Right lobe of liver (tissue), 4 donors: ENCODE data around the gene SELPLG.

Experiments
- POLR2A ChIP-seq: fragments of 450-650 bp; IDR thresholded peaks from one replicate; pipeline ENCODE4 v1.6.1; 2017; ENCODE audit warnings: antibody characterized with exemption, mild to moderate bottlenecking
- TF ChIP-seq, protein P1 (sequence below), 4 donors: fragments of 200-600 bp in 3 of 4; fragments of 450-650 bp in 1 of 4; IDR thresholded peaks; one replicate each; pipeline versions ENCODE4 v1.5.1 to v1.8.0; 2016 to 2022; ENCODE audit warnings: antibody characterized with exemption in 4 of 4, mild to moderate bottlenecking in 2 of 4
- donor health status: DM: no; HTN: no; CAD: no.
- donor health status: DM: no; HTN: no; CAD: no.
- donor health status: DM: no; HTN: yes; CAD: no.

DNA sequence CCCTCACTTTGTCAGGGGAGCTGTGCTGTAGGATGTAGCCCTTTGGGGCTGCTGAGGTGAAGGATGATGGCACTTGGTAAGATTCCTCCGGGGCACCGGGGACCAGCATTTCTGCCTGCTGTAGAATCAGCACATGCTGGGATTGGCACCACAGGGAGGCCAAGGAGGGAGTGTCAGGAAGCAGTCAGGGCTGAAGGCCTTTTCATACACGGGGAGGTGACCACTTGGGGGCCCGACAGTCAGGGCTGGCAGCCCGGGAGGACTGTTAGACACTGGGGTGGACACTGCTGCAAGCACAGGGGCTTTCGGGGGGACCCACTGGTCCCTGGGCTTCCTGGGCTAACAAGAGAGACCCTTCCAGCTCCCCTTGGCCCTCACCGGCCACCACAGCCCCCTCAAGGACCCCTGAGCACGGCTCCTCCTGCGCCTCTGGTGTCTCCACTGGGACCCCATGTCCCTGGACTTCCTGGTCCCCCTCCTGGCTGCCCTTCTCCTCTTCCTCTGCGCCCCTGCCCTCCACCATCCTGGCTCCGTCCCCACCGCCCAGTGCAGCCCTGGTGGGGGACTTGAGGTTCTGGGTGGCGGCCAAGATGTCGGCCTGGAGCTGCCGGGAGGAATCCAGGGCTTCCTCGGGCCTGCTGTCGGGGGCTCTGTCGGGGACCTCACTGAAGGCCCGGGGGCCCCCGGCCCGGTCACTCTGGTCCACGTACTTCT is 42.3 kb downstream of the SELPLG start:
- no peak for TF ChIP-seq POLR2A
- TF ChIP-seq, protein P1, sequence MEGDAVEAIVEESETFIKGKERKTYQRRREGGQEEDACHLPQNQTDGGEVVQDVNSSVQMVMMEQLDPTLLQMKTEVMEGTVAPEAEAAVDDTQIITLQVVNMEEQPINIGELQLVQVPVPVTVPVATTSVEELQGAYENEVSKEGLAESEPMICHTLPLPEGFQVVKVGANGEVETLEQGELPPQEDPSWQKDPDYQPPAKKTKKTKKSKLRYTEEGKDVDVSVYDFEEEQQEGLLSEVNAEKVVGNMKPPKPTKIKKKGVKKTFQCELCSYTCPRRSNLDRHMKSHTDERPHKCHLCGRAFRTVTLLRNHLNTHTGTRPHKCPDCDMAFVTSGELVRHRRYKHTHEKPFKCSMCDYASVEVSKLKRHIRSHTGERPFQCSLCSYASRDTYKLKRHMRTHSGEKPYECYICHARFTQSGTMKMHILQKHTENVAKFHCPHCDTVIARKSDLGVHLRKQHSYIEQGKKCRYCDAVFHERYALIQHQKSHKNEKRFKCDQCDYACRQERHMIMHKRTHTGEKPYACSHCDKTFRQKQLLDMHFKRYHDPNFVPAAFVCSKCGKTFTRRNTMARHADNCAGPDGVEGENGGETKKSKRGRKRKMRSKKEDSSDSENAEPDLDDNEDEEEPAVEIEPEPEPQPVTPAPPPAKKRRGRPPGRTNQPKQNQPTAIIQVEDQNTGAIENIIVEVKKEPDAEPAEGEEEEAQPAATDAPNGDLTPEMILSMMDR (IDR thresholded peaks at IDR 0.05): no peak
